DMS53 treated with DMSO at 0.1 percent for 48 hours (cell line): Measurements from ENCODE around the gene MCM6.

Source experiments
- DNase-seq: peaks from one replicate; lab custom pipeline; 2025; ENCODE audit not compliant: unreplicated experiment; lab: John Stamatoyannopoulos, UW

Gene MCM6

GRCh38 chr2:135791418-135792190 is 84.6 kb downstream of the MCM6 start:
- DNase-seq: no peak

DNA sequence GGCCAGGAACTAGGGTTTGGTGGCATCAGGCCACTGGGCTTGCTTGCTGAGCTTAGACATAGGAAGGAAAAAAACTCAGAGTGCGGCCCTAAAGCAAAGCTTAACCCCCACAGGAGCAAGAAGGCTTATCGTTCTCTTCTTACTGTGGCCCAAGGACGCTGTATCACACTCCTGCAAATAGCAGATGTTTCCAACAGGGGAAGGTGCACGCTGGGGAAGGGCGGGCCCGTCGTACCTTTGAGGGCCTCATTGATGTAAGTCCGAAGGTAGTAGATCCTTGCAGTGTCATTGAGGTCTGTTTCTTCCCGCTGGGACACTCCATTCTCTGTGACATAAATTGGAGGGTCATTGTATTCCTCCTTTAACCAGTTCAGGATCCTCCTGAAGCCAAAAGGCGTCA is 85.8 kb downstream of the MCM6 start:
- no peak for DNase-seq
